GM18858 (cell line): ENCODE measurements around the gene TSC1.
"Not testable (repeated sequence)": the region's sequence is repeated elsewhere in the genome, so short reads cannot be mapped to it uniquely, and the experiment has no call there.

Experiments
- ATAC-seq: cut with Tn5 transposase; IDR thresholded peaks from one replicate; pipeline ENCODE4 v1.9.1; 2021; ENCODE audit not compliant: unreplicated experiment

Gene TSC1

GRCh38 chr9:132978112-132978450 is 33.7 kb upstream of the TSC1 start:
- no peak for ATAC-seq

DNA sequence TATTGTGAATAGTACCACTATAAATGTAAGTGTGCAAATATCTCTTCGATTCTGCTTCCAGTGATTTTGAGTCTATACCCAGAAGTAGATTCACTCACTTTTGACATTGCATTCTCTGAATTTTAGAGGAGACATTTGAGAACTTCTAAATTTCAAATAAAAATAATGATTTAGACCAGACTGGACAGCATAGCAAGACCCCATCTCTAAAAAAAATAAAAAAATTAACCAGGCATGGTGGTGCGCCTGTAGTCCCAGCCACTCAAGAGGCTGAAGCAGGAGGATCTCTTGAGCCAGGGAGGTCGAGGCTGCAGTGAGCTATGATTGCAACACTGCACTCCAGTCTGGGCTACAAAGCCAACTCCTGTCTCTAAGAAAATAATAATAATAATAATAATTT is 32.2 kb upstream of the TSC1 start:
- no peak for ATAC-seq

DNA sequence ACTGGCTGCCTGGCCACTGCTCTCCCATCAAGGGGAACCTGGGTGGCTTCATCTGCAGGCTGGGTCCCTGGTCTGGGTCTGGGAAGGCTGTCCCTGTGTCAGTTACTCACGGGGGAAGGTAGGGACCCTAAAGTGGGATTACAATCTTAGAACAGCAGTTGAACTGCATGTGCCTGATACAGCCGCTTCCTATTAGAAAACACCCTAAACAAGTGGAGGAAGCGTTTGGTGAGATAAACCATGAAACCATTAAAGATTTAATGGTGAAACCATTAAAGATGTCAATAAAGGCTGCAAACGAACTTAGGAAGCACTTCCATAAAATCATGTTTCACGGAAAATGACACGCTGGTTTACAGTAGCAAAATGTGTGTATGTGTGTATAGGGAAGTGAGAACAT is 31.5 kb upstream of the TSC1 start:
- no peak for ATAC-seq

GRCh38 chr9:132973713-132974112 is 29.3 kb upstream of the TSC1 start:
- no peak for ATAC-seq

GRCh38 chr9:132973166-132973565 is 28.8 kb upstream of the TSC1 start:
- no peak for ATAC-seq

GRCh38 chr9:132970324-132971062 is 26.1 kb upstream of the TSC1 start:
- no peak for ATAC-seq

GRCh38 chr9:132969783-132970182 is 25.4 kb upstream of the TSC1 start:
- ATAC-seq, result no peak

DNA sequence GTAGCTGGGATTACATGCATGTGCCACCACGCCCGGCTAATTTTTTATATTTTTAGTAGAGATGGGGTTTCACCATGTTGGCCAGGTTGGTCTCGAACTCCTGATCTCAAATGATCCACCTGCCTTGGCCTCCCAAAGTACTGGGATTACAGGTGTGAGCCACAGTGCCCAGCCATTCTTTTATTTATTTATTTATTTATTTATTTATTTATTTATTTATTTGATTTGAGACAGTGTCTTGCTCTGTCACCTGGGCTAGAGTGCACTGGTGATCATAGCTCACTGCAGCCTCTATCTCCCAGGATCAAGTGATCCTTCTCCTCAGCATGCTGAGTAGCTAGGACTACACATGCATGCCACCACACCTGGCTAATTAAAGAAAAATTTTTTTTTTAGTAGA is 23.5 kb upstream of the TSC1 start:
- not testable (repeated sequence) for ATAC-seq

- no peak for ATAC-seq
Observed at GRCh38 chr9:132965478-132965877, 21.1 kb upstream of the TSC1 start.

DNA sequence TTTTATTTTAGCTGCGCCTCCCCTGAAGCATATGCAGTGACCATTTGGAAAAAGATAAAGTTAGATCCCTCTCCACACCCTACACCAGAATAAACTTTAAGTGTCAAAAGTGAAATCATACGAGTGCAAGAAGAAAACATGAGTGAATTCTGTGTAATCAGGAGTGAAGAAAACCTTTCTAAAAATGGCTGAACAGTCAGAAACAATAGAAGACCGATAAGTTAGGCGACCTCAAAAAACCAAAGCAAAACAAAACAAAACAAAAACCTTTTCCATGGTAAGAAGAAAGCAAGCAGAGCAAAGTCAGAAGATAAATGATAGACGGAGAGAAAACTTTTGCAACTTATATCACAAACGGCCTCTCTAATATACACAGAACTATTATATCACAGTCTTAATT is 16.6 kb upstream of the TSC1 start:
- no peak for ATAC-seq

GRCh38 chr9:132957805-132958204 is 13.4 kb upstream of the TSC1 start:
- ATAC-seq, result no peak

DNA sequence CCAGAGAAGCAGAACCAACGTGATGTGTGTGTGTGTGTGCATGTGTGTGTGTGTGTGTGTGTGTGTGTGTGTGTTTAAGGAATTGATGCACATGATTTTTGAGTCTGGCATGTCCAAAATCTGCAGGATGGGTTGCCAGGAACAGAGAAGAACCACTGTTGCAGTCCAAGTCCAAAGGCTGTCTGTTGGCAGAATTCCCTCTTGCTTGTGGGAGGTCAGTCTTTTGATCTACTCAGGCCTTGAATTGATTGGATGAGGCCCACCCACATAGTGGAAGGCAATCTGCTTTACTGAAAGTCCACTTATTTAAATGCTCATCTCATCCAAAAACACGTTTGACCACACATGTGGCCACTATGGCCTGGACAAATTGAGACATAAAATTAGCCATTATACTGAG is 11.4 kb upstream of the TSC1 start:
- ATAC-seq, result no peak

- ATAC-seq, result no peak
Observed at GRCh38 chr9:132955123-132955522, 10.7 kb upstream of the TSC1 start.

GRCh38 chr9:132949709-132950108 is 5.3 kb upstream of the TSC1 start:
- ATAC-seq, result no peak

- no peak for ATAC-seq
Observed at GRCh38 chr9:132948482-132949050, 4.2 kb upstream of the TSC1 start.

DNA sequence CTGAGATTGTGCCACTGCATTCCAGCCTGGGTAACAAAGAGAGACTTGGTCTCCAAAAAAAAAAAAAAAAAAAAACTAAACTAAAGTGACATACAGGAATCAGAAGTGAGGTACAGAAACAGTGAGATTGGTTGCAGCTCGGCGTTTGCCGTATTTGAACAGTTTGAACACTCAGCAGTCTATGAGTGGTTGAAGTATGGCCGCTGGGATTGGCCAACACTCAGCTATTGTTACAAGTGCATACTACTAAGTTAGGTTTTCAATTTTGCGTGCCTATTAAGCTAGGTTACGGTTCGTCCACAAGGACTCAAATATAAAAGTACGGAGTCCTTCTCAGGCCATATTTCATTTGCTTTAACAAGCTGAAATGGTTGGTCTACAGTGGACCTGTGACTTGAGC is 3.3 kb upstream of the TSC1 start:
- ATAC-seq, result no peak

DNA sequence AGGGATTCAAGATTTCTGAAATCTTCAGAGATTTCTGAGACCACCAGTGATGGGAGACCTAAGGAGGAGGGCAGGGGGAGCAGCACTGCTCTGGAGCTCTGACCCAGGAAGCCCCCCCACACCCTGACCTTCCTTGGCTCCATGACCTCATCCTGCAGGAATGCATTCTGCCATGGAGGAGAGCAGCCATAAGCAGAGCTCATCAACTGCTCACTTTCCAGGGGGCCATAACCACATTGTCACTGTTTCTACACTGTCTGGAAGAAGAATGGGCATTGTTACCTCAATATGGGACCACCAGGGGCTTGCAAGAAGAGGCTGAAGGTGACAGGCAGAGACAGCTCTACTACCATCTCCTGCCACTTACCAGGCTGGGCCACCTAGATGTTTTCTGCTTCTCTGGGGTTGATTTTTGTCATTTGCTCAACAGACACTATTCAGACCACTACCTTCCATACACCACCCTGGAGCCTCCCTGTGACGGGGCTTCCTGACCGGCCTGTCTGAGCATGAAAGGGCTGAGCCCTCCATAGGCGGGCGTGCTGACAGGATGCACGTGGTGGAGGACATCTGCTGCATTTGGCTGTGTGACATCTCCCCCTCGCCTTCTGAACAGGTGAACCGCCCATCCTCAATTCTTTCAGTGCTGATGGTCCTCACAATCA is 2.3 kb upstream of the TSC1 start:
- no peak for ATAC-seq

- no peak for ATAC-seq
Observed at GRCh38 chr9:132946211-132946610, 1.8 kb upstream of the TSC1 start.

- no peak for ATAC-seq
Observed at GRCh38 chr9:132945186-132946130, 1.0 kb upstream of the TSC1 start.

DNA sequence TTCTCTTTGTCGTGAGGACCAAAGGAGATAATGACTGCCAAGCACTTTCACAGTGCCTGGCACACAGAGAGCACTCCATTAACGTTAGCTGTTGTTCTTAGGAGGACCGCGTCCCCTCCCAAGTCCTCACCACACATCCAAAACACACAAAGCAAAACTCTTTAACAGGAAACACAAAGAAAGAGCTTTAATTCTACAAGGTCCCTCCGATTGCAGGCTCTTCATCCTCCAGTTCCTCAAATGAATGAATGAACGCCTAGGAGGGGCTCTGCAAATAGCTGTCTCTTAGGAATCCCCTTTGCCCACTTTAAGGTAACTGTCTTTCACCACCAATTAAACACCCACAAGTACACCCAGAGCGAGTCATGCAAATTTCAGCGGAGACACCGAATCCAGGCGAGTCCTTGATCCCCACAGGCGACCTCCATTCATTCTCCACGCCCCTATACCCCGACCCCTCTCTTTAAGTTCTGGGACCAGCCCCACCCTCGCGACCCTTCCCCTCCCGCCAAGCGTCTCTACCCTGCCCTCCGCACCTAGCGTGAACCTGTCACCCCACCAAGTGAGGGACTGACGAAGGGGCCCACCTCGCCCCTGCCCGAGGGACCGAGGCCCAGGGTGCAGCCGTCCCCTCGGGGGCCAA is 644 bp downstream of the TSC1 start:
- ATAC-seq, result no peak
